ENCODE data around the gene PLCL2. TPM values are rescaled to one million over a fixed set of nuclear protein-coding genes. Genes with fewer than 3 reads are reported as not detected.
A peak's percentile ranks its signal among the peaks of the same experiment; 100 is the strongest.

Gene PLCL2
- total and polyA plus RNA-seq, 10 of the 15 experiments (the other 5 are each of a cell fraction or from before 2014, with no cell fraction given): 7.5 to 37.3 (median 21.7) TPM

DNA sequence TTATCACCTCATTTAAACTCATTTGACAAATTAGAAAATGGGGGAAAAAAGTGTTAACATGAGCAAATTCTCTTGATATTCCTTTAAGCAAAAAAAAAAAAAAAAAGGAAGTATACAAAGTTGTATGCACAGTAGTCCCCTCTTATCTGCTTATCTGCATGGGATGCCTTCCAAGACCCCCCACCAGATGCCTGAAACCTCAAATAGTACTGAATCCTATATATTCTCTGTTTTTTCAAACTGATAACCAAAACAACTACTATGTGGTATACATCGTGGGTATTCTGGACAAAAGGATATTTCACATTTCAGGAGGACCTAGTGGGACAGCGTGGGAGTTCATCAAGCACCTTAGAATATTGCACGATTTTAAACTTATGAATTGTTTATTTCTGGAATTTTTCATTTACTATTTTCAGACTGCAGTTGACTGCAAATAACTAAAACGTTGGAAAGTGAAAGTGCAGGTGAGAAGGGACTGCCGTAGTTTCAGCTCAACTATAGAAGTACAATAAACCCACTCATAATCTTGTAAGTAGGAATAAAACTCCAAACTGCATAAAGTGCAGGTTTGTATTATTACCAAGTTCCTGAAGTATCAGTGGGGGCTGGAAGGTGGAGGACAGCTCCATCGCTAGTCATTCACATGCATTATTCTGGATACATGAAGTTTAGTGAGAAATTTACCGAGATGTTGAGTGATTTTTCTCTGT is 43.6 kb upstream of the PLCL2 start (continued):
- TF ChIP-seq, protein P1, sequence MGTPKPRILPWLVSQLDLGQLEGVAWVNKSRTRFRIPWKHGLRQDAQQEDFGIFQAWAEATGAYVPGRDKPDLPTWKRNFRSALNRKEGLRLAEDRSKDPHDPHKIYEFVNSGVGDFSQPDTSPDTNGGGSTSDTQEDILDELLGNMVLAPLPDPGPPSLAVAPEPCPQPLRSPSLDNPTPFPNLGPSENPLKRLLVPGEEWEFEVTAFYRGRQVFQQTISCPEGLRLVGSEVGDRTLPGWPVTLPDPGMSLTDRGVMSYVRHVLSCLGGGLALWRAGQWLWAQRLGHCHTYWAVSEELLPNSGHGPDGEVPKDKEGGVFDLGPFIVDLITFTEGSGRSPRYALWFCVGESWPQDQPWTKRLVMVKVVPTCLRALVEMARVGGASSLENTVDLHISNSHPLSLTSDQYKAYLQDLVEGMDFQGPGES (IDR thresholded peaks at IDR 0.05): no peak
- no peak for TF ChIP-seq PML (IDR thresholded peaks at IDR 0.05; ENCODE audit: low read length)
- no peak for TF ChIP-seq CBFB (IDR thresholded peaks at IDR 0.05; ENCODE audit: low read depth)
- TF ChIP-seq RB1 (IDR thresholded peaks at IDR 0.05; ENCODE audit: borderline replicate concordance): no peak
- TF ChIP-seq MTA3 (IDR thresholded peaks at IDR 0.05; ENCODE audit: borderline replicate concordance, low read length): no peak
- TF ChIP-seq, protein P2, sequence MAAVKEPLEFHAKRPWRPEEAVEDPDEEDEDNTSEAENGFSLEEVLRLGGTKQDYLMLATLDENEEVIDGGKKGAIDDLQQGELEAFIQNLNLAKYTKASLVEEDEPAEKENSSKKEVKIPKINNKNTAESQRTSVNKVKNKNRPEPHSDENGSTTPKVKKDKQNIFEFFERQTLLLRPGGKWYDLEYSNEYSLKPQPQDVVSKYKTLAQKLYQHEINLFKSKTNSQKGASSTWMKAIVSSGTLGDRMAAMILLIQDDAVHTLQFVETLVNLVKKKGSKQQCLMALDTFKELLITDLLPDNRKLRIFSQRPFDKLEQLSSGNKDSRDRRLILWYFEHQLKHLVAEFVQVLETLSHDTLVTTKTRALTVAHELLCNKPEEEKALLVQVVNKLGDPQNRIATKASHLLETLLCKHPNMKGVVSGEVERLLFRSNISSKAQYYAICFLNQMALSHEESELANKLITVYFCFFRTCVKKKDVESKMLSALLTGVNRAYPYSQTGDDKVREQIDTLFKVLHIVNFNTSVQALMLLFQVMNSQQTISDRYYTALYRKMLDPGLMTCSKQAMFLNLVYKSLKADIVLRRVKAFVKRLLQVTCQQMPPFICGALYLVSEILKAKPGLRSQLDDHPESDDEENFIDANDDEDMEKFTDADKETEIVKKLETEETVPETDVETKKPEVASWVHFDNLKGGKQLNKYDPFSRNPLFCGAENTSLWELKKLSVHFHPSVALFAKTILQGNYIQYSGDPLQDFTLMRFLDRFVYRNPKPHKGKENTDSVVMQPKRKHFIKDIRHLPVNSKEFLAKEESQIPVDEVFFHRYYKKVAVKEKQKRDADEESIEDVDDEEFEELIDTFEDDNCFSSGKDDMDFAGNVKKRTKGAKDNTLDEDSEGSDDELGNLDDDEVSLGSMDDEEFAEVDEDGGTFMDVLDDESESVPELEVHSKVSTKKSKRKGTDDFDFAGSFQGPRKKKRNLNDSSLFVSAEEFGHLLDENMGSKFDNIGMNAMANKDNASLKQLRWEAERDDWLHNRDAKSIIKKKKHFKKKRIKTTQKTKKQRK (IDR thresholded peaks at IDR 0.05; ENCODE audit: low read depth, low read length): no peak
- TF ChIP-seq ZNF384 (IDR thresholded peaks at IDR 0.05; ENCODE audit: borderline replicate concordance, low read depth, low read length): peak; percentile 29; the same call in 1 of the 2 replicates
- TF ChIP-seq RUNX3 (IDR thresholded peaks at IDR 0.05; ENCODE audit: low read length): 0 out of 2 replicates have a peak, but pooled peaks have one; percentile 11
- 0 out of 2 replicates have a peak, but pooled peaks have one; percentile 39 for TF ChIP-seq MEF2A (IDR thresholded peaks at IDR 0.05; ENCODE audit: insufficient read depth, low read depth, low read length)
- no peak for TF ChIP-seq CREM (IDR thresholded peaks at IDR 0.05; ENCODE audit: low read depth)
- TF ChIP-seq KDM1A (IDR thresholded peaks at IDR 0.05; ENCODE audit: borderline replicate concordance): no peak
- no peak for TF ChIP-seq POLR2AphosphoS2 (IDR thresholded peaks at IDR 0.05; ENCODE audit: low read depth, low read length)
- TF ChIP-seq CEBPB (IDR thresholded peaks at IDR 0.05; ENCODE audit: borderline replicate concordance in 1 of 2, low read depth in 2 of 2, low read length in 2 of 2): peak in 1 of 2 experiments; percentile 44; a peak in 1 of 4 replicates

Measured in GM12878 (cell line).